C4-2B (cell line): ENCODE results near the gene DBF4B.
A peak's percentile ranks its signal among the peaks of the same experiment; 100 is the strongest.

Source experiments
- CTCF ChIP-seq: fragments of 450-650 bp; conservative IDR thresholded peaks from 2 replicates; pipeline ENCODE4 v1.5.1; 2017; ENCODE audit warnings: mild to moderate bottlenecking
- ZFX ChIP-seq: fragments of 450-650 bp; IDR thresholded peaks from 2 replicates; pipeline ENCODE4 v1.6.1; 2017

GRCh38 chr17:44778656-44779210 lies 70.3 kb downstream of the DBF4B start:
- TF ChIP-seq CTCF (0 out of 2 replicates have a peak, but pooled peaks have one; percentile 67), ZFX (no peak)
